Islet precursor cell (in vitro differentiated cells): ENCODE measurements around the gene STK32A.
"Not testable (repeated sequence)": the region's sequence is repeated elsewhere in the genome, so short reads cannot be mapped to it uniquely, and the experiment has no call there.

Source experiments
- DNase-seq: peaks from one replicate; pipeline ENCODE4 v3.0.0-alpha.2; 2018

Gene STK32A

DNA sequence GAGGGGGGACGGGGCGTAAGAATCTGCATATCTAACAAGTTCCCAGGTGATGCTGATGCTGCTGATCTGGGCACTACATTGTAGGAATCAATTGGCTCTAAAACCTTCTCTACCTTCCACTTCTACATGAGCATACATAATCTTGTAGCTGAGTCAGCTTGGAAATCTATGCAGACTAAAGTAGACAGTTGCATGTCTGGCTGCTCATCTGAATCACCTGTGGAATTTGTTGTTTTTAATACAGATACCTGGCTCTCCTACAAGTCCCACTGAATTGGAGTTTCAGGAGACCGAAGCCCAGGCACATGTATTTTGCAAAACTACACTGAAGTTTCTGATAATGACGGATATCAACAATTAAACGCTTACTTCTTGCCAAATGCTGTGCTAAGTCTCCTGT is 113.6 kb downstream of the STK32A start:
- DNase-seq, result no peak

DNA sequence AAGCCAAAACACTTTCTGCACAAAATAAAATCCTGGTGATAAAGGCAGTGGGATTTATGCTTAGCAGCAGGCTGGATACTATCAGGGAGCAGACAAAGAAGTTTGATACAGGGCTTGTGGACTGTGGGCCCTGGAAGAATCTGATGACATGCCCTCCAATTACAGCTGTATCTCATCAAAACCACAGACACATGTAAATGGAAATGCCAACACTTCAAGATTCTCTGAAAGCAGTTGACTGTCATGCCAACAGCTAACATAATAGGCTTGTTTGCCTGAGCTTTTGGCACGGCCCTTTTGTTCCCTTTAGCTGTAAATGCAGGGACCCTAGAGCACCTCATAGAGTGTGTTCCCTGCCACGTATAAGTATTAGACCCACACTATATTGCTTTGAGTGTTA is 114.4 kb downstream of the STK32A start:
- DNase-seq, result no peak

DNA sequence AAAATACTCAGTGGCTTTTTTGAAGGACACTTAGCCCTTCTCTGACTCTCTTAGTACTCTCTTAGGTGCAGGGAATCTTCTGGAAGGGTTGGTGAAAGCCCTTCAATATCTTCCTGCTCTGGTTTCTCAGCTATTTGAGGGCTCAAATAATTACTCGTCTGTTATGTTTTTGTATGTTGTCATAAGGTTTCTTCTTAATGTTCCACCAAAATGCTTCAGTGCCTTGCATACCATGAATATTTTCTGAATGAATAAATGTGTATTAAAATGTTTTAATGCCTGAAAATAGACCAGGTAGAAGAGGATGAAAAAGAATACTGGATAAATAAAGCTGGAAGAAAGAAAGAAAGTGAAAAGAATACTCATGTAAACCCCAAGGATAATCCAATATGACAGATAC is 124.3 kb downstream of the STK32A start:
- no peak for DNase-seq

DNA sequence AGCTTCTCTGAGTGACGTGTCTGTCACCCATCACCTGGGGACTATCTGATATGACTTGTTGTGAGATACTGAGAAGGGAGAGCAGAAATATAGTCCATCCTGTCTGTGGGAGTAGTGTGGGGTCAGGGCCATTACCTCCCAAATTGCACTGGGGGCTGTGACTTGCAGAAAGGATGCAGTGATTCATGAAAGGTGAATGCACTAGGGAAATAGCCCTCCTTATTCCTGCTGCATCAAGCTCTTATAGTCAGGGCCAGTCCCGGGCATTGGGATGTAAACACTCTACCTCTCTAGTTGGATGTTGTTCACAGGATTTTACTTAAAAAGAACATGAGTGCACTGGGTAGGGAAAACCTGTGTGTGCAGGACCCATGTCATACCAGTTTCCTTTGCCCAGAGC is 124.8 kb downstream of the STK32A start:
- DNase-seq, result no peak

DNA sequence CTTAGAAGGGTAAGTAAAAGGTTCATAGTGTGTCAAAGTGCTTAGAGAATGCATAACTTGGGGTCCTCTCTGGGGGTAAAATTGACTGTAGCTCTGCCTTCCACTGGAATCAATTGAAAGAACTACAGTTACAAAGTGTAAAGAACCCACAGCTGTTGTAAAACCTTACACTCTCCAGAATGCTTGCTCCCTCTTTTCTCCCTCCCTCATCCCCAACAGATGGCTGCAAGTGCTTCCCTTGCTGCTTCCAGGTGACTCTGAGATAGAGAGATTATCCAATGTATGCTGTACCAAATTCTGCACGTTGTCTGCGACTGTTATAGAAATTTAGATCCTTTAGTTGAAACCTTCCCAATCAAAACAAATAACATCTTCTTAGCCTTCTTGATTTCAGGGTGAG is 126.0 kb downstream of the STK32A start:
- no peak for DNase-seq

DNA sequence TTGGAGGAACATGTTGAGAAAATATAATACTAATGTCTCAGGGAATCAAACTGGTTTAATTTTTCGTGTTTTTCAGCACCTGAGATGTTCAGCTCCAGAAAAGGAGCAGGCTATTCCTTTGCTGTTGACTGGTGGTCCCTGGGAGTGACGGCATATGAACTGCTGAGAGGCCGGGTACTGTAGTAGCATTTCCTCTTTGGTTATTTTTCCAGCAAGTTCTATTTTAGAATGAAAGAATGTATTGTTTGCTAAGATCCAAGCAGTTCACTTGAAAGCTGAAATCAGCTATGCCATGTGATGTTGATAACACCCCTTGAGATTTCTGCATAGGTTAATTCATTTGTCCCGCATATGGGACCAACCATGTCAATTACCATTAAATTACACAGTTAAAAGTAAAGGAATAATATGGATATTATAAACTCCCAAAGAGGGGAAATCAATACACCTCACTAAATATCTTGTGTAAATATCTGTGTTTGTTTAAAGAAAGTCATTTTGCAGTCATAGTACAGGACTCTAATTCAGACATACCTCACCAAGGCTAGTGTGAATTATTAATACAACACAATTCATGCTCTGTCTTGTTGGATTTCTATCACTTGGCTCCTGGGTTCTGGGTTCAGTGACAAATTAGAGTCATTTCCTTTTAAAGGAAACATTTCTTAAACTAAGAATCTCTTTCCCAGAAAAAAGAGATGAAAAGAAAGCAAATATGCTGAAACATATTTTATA is 126.8 kb downstream of the STK32A start:
- no peak for DNase-seq

DNA sequence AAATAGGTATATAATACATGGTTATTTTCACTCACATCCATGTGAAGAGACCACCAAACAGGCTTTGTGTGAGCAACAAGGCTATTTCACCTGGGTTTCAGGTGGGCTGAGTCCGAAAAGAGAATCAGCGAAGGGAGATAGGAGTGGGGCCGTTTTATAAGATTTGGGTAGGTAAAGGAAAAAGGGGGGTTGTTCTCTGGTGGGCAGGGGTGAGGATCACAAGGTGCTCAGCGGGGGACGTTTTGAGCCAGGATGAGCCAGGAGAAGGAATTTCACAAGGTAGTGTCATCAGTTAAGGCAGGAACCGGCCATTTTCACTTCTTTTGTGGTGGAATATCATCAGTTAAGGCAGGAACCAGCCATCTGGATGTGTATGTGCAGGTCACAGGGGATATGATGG is 132.6 kb downstream of the STK32A start:
- DNase-seq, result not testable (repeated sequence)

DNA sequence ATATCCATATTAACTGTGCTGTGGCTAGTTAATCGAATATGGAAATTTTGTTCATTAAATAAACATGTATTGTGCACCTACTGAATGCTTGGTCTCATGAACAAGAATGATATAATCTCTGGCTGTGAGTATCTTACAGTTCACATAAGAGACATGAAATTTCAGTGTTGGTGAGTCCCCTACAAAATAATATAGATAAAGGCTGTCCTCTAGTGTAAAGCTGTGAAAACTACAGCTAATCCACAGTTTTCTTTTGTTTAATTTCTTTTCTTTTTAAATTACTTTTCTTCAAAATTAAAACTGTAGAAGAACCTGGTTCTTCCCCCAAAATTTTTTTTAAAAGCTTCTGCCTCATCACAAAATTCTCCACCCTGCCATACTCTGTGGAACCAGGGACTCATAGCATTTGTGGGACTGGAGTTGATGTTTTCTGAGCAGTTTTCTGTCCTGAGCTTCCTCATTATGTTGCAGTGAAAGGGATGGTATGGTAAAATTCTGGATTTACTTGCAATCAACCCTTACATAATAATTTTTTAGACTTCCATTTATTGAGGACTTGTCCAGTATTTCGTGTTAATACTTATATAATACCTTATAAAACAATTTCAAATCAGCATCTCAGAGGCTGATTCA is 135.0 kb downstream of the STK32A start:
- no peak for DNase-seq

DNA sequence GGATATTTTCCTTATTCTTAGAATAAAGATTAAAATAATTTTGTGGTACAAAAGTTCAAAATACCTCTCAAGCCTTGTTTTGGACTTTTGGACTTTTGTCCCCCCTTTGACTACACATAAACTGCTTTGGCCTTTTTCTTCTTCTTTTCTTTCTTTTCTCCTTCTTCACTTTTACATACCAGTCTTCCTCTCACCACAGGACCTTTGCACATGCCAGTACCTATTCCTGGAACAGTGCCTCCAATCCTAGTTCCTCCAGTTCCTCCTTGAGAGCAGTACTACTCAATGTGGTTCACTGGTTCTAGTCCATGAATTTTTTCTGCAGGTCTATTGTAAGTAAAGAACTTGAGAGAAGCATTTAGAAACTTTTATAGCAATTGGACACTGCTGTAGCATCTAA is 136.5 kb downstream of the STK32A start:
- DNase-seq, result no peak

DNA sequence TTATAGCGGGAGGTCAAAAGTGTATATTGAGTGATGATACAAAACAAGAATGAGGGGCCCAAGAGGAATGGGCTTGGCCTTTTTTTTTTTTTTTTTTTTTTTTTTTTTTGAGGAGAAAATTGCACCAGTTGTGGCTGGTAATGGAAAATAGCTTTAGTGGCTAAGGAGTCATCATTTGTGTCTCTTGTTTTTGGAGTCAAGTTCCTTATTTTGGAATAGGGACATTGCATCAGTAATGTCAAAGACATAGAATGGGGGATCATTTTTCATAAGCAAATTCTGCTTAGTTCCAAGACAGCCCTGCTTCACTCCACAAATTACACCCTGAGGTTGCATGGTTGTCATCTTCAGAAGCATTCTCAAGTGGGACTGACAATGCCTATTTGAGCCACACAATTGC is 137.4 kb downstream of the STK32A start:
- no peak for DNase-seq

DNA sequence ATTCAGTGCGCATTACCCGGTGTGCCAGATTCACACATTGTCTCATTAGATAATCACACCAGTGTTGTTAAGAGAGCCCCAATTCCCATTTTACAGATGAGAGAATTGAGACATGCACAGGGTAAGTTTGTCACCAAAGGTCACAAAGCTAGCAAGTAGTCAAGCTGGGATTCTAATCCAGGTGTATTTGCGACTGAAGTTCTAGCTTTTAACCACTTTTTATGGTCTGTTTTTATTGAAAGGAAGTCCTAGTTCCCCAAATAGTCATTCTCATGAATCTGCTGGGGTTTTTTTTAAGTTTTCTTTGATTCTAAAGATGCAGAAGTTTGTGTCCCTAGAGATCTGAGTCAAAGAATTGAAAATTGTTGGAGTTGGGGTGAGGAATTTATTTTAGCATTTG is 138.5 kb downstream of the STK32A start:
- no peak for DNase-seq

DNA sequence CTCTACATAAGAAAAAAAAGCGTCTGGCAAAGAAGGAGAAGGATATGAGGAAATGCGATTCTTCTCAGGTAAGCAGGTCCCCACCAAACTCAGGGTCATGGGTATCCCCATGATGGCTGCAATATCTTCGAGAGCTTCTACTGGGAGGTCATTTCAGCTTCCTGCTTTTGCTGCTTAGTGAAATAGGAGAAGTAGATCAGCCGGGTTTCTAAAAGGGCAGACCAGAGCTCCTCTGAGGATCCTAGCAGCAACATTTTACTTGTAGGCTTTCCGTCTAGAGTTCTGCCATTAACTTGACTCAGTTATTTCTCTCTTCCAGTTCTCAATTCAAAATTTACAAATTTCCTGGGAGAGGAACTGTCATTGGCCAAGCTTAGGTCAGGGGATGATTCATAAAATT is 140.3 kb downstream of the STK32A start:
- DNase-seq, result no peak

DNA sequence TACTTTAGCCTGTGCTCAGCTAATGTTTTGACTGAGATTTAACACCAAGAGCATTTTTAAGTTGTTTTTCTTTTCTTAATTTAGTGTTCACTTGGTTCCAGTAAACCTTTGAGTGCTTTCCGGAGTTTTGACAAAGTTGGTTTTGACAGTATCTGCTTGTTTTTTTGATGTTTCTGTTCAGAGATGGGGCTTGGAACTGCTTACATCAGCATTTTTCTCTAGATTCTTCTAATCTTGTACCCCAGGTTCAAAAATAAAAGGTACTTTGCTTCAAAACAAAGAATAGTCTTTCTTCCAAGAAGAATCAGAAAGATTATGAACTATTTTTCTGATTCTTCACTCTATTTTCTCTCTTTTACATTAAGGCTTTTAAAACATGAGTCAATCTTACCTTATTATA is 142.9 kb downstream of the STK32A start:
- no peak for DNase-seq

DNA sequence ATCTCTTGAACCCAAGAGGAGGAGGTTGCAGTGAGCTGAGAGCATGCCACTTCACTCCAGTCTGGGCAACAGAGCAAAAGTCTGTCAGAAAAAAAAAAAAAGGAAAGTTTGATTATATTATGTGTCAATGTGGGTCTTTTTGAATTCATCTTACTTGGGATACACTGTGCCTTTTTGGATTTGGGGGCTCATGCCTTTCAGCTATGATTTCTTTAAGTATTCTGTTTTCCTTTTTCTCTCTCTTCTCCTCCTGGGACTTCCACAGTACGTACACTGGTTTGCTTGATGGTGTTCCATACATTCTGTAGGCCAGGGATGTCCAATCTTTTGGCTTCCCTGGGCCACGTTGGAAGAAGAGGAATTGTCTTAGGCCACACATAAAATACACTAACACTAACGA is 146.7 kb downstream of the STK32A start:
- no peak for DNase-seq

DNA sequence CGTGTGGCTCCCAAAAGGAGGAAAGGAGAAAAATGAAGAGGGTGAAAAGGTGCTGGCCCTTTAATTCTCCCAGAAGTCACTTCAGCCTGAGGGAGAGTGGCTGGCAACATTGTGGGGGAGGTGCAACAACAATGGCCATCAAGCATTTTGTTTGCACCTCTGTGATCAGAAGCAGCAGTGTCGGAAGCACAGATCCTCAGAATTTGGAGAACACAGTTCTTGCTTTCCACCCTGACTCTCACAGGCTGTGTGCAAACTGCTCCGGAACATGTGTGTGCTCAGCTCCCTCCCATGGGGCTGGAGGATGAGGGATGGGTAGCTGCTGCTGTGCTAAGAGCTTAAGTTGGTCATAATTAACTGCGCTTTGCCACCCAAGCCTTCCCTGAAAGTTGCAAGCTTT is 147.9 kb downstream of the STK32A start:
- DNase-seq, result no peak

DNA sequence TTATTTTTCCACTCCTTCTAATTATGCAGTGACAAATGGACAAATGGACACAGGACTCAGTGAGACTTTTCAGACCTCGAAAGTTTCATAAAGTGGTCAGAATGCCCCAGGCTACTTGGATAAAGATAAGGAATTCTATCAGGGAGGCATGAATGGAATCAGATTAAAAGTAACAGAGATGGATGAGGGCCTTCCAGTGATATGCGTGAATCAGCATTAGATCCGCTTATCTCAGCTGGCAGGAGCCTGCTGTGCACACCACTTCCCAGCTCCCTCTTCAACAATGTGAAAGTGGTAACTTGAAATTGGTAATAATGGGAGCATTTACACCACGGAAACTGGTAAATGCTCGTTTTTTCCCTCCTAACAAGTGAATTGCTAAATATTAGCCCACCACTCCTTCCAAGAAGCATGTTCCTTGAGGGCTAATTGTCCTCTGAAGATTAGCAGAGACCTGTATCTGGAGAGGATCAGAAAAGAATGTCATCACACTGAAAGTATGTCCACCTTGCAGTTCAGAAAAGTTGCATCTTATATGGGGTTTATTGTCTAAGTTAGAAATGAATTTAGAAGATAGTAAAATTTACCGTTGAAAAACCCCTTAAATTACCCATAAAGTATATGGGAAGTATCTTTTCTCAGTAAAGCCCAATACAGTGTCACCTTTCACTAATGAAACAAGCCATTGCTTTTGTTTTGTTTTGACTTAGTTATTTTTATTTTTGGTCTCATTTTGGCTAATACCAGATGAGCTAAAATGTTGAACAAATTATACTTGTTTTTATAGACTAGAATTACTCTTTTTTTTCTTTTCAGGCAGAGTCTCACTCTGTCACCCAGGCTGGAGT is 149.7 kb downstream of the STK32A start:
- DNase-seq, result no peak

DNA sequence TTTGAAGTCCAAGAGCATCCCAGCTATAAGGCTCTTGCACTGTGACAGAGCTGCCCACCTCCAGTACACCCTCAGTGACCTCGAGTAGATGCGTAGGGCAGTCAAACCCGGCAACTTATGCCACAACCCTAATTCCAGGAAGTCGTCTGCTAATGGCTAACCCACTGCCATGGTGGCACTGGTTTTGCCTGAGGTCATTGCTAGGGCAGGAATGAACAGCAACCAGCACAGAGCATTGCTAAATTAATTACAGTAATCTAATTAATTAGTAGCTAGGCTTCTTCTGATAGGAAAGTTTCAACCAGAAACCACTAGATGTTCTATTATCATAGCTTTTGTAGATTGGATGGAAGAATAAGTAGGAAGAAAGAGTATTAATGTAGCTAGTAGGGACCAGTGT is 152.3 kb downstream of the STK32A start:
- no peak for DNase-seq

DNA sequence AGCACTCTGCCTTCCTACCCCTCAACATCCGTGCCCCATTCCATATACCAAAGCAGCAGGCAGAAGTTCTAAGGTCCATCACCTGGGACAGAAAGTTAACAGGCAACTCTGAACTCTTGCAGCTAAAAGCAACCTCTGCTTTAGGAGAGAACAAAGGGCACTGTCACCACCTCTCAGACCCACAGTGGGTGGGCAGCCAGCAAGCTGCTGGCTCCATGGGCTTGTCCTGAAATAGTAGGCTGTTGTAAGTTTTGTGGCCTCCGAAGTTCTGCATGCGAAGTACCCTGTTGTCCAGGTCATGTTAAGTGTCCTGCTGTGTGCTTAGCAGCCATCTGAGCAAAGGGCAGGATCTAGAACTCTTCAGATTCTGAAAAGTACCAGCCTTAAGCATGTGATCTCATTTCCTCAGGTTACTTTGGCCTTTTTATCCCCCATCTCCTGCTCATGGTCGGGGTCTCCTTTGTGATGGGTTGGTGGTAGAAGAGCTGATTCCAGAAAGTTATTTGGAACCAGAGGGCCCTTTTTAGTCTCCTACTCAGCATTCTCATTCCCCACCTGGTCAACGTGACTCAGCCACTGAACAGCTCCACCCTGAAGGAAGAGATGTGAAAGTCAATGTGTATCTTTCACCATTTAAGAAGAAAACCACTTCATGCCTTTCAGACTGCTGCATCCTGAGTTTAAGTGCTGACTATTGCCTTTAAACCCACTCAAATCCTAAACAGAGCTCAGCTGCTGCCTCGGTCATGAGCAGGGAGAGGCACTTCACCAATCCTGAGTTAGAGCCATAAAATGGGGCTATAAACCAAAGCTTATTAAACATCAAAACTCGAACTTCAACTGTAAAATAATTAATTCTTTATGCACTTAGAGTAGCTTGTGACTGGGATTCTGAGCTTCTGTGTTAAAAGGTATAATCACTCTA is 153.6 kb downstream of the STK32A start:
- no peak for DNase-seq

DNA sequence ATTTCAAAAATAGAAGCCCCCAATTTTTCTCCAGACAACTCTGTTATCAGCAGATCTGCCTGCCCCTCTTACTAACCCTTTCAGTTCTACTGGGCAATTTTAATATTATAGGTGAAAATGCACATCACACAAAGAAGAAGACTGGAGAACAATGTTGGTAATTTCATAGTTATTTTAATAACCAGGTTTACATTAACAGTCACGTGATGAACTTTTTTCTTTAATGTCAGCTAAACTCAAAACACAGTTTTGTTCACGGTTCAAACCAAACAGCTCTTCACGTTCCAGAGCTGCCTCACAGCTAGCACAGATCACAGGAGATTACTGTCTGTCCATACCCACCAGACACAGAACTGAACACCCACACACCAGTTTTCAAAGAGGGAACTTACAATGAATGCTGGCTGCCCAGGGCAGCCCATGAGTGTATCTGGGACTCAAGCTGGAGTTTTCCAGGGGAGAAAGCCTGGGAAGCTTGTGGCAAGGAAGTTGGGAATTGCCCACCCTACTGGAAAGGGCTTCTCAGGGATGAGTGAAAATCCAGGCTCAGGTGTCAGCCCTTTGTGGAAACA is 155.9 kb downstream of the STK32A start:
- DNase-seq, result no peak

DNA sequence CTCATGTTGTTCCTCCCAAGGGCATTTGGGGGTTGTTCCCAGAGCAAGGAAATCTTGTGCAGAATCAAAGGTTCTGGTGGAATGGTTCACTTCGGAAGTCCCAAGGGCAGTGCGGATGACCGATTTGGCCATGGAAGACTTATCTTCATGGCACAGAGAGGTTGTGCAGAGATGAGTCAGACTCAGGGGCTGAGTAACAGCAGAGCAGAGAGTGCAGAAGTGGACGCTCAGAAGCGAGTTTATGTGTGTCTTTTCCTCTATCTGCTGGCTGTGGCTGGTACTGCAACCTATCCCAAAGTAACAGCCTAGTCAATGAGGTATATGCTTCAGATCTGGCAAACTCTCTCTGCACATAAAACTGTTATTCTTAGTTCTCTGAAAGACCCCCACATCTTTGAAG is 157.0 kb downstream of the STK32A start:
- DNase-seq, result peak; percentile 86

DNA sequence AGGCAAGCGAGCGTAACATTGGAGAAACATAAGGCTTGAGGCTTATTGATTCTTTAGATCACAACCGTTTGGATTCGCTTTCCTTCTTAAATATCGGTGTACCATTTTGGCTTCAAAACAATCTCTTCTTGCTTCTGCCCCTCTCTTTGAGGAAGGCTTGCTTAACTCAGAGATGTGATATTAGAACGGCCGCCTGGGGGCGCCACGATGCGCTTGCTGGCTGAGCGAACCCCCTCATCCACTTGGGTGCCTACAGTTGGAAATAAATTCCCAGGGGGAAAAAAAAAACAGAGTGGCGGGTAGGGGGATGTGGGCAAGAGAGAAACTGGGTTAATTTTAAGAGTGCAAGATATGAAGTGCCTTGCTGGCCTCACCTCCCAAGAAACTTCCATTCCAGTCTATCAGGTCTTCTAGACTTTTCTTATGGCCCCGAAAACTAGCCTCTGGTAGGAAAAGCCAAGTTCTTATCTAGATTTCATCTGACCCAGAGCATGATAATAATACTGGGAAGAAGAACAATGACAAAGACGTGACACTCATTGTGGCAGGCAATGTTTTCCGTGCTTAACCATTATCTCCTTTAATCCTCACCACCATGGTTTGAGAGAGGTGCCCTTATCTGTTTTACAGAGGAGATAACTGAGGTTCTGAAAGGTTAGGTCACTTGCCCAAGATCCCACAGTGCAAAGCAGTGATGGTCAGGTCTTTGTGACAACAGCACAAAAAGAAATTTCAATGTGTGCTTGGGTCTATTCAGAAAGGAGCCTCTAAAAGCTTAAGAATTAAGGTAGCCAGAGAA is 159.2 kb downstream of the STK32A start:
- no peak for DNase-seq
